ENCODE data around the gene TET2.

The TET2 gene

DNA sequence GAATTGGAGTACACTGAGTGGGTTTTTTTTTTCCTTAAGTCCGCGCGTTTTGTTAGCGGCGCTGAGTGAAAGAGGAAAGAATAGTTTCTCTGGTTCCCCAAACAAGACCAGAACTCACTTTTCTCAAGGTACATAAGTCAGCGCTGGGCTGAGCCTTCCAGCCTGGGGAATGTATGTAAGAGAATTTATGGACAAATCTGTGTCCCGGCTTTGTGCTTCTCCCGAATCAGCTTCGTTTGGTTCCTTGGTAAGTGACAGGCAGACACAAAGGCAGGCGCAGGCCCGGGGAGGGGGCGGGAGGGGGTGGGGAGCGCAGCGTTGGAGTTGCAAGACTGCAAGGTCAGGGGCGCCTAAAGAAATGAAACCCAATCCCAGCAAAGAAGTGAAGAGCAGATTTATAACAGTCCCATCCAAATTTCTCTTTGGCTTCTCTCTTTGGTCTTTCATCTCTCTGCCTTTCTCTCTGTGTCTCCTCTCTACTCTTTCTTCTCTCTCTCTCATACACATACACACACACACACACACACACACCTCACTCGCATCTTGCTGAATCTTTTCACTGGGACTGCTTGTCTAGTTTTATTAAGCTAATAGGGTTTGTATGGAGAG, 981 bp downstream of the TET2 start:
- 4% methylated on average over 8 of the region's 16 CpGs for WGBS
- H2AK5ac ChIP-seq (ENCODE audit: low read length, severe bottlenecking): peak overlapping the region; percentile 69
- H3K4me1 ChIP-seq (ENCODE audit: control insufficient read depth, insufficient read depth, low read depth, low read length): peaks cover 5% of the 10 kb centered on the region

DNA sequence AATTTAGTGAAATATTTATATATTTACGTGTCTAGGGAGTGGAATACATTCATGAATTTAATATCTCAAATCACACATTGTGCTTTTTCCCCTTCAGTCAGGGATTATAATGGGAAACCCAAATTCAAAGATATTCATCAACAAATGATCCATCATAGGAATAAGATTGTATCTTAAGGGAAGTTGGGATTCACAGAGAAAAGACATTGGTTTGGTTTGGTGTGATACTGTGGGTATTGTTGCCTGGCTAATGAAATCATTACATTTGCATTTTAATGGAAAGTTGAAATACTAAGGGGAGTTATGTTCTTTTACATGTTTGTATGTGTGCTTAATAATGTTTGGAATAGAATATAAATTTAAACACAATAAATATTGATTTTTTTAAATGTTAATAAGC, 1.7 kb downstream of the TET2 start:
- H4K8ac ChIP-seq (ENCODE audit: low read length): no peak overlapping the region
- H3K27me3 ChIP-seq (ENCODE audit: control insufficient read depth in 1 of 2, insufficient read depth in 1 of 2, low read length in 2 of 2): no peaks in the 10 kb centered on the region
- H2AFZ ChIP-seq (ENCODE audit: low read depth, low read length): no peak overlapping the region
- H3K36me3 ChIP-seq (ENCODE audit: control insufficient read depth in 1 of 2, insufficient read depth in 2 of 2, low read depth in 1 of 2, low read length in 2 of 2): no peaks in the 10 kb centered on the region
- H3K4me3 ChIP-seq (ENCODE audit: insufficient read depth in 1 of 2, low read depth in 1 of 2, low read length in 2 of 2): peak overlapping the region in 1 of 2 experiments; percentile 95
- H2BK15ac ChIP-seq (ENCODE audit: low read depth, poor library complexity, severe bottlenecking): no peak overlapping the region
- no peak overlapping the region for H3K27ac ChIP-seq (ENCODE audit: low read length, poor library complexity, severe bottlenecking)
- H3K4me1 ChIP-seq (ENCODE audit: control insufficient read depth, insufficient read depth, low read depth, low read length): peaks cover 5% of the 10 kb centered on the region
- no peaks in the 10 kb centered on the region for H3K9me3 ChIP-seq (ENCODE audit: control insufficient read depth, low read length)
- peak overlapping the region; percentile 97 for H3K9ac ChIP-seq (ENCODE audit: low read length)
- WGBS: no CpG with 5 or more reads among the region's 1 CpG
- no peak overlapping the region for H3K4ac ChIP-seq (ENCODE audit: low read depth in 1 of 2, low read length in 2 of 2)
- no peak overlapping the region for H2AK5ac ChIP-seq (ENCODE audit: low read length, severe bottlenecking)
- no peak overlapping the region for H3K14ac ChIP-seq (ENCODE audit: low read length in 2 of 2)
- H3K79me1 ChIP-seq (replicated peaks; ENCODE audit: low read length, poor library complexity, severe bottlenecking): peaks cover 2% of the 10 kb centered on the region
- H2BK120ac ChIP-seq (ENCODE audit: low read depth, low read length): no peak overlapping the region
- no peak for DNase-seq
- no peak overlapping the region for H4K91ac ChIP-seq (ENCODE audit: low read length)
- H3K23ac ChIP-seq (ENCODE audit: low read length in 2 of 2): no peak overlapping the region
- no peak overlapping the region for H2BK12ac ChIP-seq (ENCODE audit: low read length in 2 of 2)
- no peak overlapping the region for H3K4me2 ChIP-seq (ENCODE audit: low read length, poor library complexity, severe bottlenecking)
- no peak overlapping the region for H2BK5ac ChIP-seq (ENCODE audit: low read depth, low read length, poor library complexity, severe bottlenecking)
- no peak overlapping the region for H3K18ac ChIP-seq (ENCODE audit: low read depth in 1 of 2, low read length in 2 of 2)

More for the DNA sequence above, 981 bp downstream of the TET2 start:
- H3K79me1 ChIP-seq (replicated peaks; ENCODE audit: low read length, poor library complexity, severe bottlenecking): peaks cover 2% of the 10 kb centered on the region
- H2BK15ac ChIP-seq (ENCODE audit: low read depth, poor library complexity, severe bottlenecking): peak overlapping the region; percentile 23
- H3K36me3 ChIP-seq (ENCODE audit: control insufficient read depth in 1 of 2, insufficient read depth in 2 of 2, low read depth in 1 of 2, low read length in 2 of 2): no peaks in the 10 kb centered on the region
- no peak overlapping the region for H2BK5ac ChIP-seq (ENCODE audit: low read depth, low read length, poor library complexity, severe bottlenecking)
- peak overlapping the region; percentile 40 to 95 for H3K4me3 ChIP-seq (ENCODE audit: insufficient read depth in 1 of 2, low read depth in 1 of 2, low read length in 2 of 2)
- H3K18ac ChIP-seq (ENCODE audit: low read depth in 1 of 2, low read length in 2 of 2): peak overlapping the region; percentile 57 to 96
- no peak overlapping the region for H3K14ac ChIP-seq (ENCODE audit: low read length in 2 of 2)
- peak overlapping the region; percentile 47 for H3K27ac ChIP-seq (ENCODE audit: low read length, poor library complexity, severe bottlenecking)
- peak overlapping the region; percentile 97 for H3K9ac ChIP-seq (ENCODE audit: low read length)
- H2BK12ac ChIP-seq (ENCODE audit: low read length in 2 of 2): no peak overlapping the region
- H3K9me3 ChIP-seq (ENCODE audit: control insufficient read depth, low read length): no peaks in the 10 kb centered on the region
- no peak overlapping the region for H4K8ac ChIP-seq (ENCODE audit: low read length)
- H2AFZ ChIP-seq (ENCODE audit: low read depth, low read length): peak overlapping the region; percentile 30
- peak; percentile 67 for DNase-seq
- peak overlapping the region in 1 of 2 experiments; percentile 98 for H3K4ac ChIP-seq (ENCODE audit: low read depth in 1 of 2, low read length in 2 of 2)
- no peak overlapping the region for H2BK120ac ChIP-seq (ENCODE audit: low read depth, low read length)
- H4K91ac ChIP-seq (ENCODE audit: low read length): no peak overlapping the region
- peak overlapping the region; percentile 99 for H3K4me2 ChIP-seq (ENCODE audit: low read length, poor library complexity, severe bottlenecking)
- no peaks in the 10 kb centered on the region for H3K27me3 ChIP-seq (ENCODE audit: control insufficient read depth in 1 of 2, insufficient read depth in 1 of 2, low read length in 2 of 2)
- H3K23ac ChIP-seq (ENCODE audit: low read length in 2 of 2): no peak overlapping the region

DNA sequence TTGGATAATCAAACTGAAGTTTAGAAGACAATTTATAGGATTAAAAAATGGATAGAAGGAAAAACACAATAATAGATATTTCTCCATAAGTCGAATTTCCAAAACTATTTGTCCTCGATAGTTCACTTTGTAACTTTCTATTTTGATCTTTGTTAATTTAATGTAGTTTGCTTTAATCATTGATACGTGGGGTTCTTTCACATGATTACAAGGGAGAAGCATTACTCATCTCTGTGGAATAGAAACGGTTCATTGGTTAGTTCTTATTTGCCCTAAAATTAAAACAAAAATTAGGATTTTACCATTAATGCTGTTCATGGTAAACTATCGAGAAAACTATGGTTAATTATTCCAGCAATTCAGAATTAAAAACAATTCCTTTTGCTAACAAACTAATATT, 2.1 kb downstream of the TET2 start:
- Histone ChIP-seq H3K9me3 (ENCODE audit: control insufficient read depth, low read length) (no peaks in the 10 kb centered on the region), H2BK120ac (ENCODE audit: low read depth, low read length) (no peak overlapping the region), H4K91ac (ENCODE audit: low read length) (no peak overlapping the region), H3K23ac (ENCODE audit: low read length in 2 of 2) (no peak overlapping the region), H2BK5ac (ENCODE audit: low read depth, low read length, poor library complexity, severe bottlenecking) (no peak overlapping the region), H4K8ac (ENCODE audit: low read length) (no peak overlapping the region), H3K36me3 (ENCODE audit: control insufficient read depth in 1 of 2, insufficient read depth in 2 of 2, low read depth in 1 of 2, low read length in 2 of 2) (no peaks in the 10 kb centered on the region), H3K79me1 (replicated peaks; ENCODE audit: low read length, poor library complexity, severe bottlenecking) (peaks cover 2% of the 10 kb centered on the region), H3K9ac (ENCODE audit: low read length) (peak overlapping the region; percentile 97), H3K4ac (ENCODE audit: low read depth in 1 of 2, low read length in 2 of 2) (no peak overlapping the region), H2AK5ac (ENCODE audit: low read length, severe bottlenecking) (no peak overlapping the region), H3K14ac (ENCODE audit: low read length in 2 of 2) (no peak overlapping the region), H3K27ac (ENCODE audit: low read length, poor library complexity, severe bottlenecking) (no peak overlapping the region), H2AFZ (ENCODE audit: low read depth, low read length) (no peak overlapping the region), H2BK15ac (ENCODE audit: low read depth, poor library complexity, severe bottlenecking) (no peak overlapping the region), H3K4me3 (ENCODE audit: insufficient read depth in 1 of 2, low read depth in 1 of 2, low read length in 2 of 2) (peak overlapping the region in 1 of 2 experiments; percentile 95), H3K4me1 (ENCODE audit: control insufficient read depth, insufficient read depth, low read depth, low read length) (peaks cover 5% of the 10 kb centered on the region), H3K18ac (ENCODE audit: low read depth in 1 of 2, low read length in 2 of 2) (no peak overlapping the region), H2BK12ac (ENCODE audit: low read length in 2 of 2) (no peak overlapping the region), H3K4me2 (ENCODE audit: low read length, poor library complexity, severe bottlenecking) (no peak overlapping the region), H3K27me3 (ENCODE audit: control insufficient read depth in 1 of 2, insufficient read depth in 1 of 2, low read length in 2 of 2) (no peaks in the 10 kb centered on the region)
- no peak for DNase-seq
- WGBS: 100% methylated on average over 1 of the region's 5 CpGs

DNA sequence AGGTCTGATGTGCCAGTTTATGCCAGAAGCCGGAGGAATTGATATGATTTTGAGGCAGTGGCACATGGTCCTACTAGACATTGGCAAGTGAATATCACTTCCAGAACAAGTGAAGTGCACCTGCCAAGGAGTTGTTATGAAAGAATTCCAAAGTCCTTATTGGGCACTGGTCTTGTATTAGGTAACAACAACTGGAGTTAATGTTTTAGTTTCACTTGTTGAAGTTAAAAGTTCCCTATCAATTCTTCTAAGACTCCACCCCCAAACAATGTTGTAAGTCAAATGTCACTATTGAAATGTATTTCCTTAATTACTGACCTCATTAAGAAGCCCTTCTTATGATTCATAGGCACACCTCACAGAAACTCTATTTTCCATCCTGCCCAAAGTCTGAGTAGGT, 3.1 kb downstream of the TET2 start:
- no peak overlapping the region for H3K4me2 ChIP-seq (ENCODE audit: low read length, poor library complexity, severe bottlenecking)
- no peak overlapping the region for H4K8ac ChIP-seq (ENCODE audit: low read length)
- no peak overlapping the region for H2BK12ac ChIP-seq (ENCODE audit: low read length in 2 of 2)
- no peak overlapping the region for H2BK15ac ChIP-seq (ENCODE audit: low read depth, poor library complexity, severe bottlenecking)
- H3K27me3 ChIP-seq (ENCODE audit: control insufficient read depth in 1 of 2, insufficient read depth in 1 of 2, low read length in 2 of 2): no peaks in the 10 kb centered on the region
- no peak for DNase-seq
- 100% methylated on average over 1 of the region's 1 CpG for WGBS
- H3K23ac ChIP-seq (ENCODE audit: low read length in 2 of 2): no peak overlapping the region
- H3K18ac ChIP-seq (ENCODE audit: low read depth in 1 of 2, low read length in 2 of 2): no peak overlapping the region
- H3K4ac ChIP-seq (ENCODE audit: low read depth in 1 of 2, low read length in 2 of 2): no peak overlapping the region
- no peak overlapping the region for H3K4me3 ChIP-seq (ENCODE audit: insufficient read depth in 1 of 2, low read depth in 1 of 2, low read length in 2 of 2)
- H2AK5ac ChIP-seq (ENCODE audit: low read length, severe bottlenecking): no peak overlapping the region
- H2BK120ac ChIP-seq (ENCODE audit: low read depth, low read length): no peak overlapping the region
- peaks cover 6% of the 10 kb centered on the region for H3K79me1 ChIP-seq (replicated peaks; ENCODE audit: low read length, poor library complexity, severe bottlenecking)
- no peak overlapping the region for H3K14ac ChIP-seq (ENCODE audit: low read length in 2 of 2)
- H3K36me3 ChIP-seq (ENCODE audit: control insufficient read depth in 1 of 2, insufficient read depth in 2 of 2, low read depth in 1 of 2, low read length in 2 of 2): no peaks in the 10 kb centered on the region
- no peak overlapping the region for H2AFZ ChIP-seq (ENCODE audit: low read depth, low read length)
- H3K9me3 ChIP-seq (ENCODE audit: control insufficient read depth, low read length): no peaks in the 10 kb centered on the region
- no peak overlapping the region for H4K91ac ChIP-seq (ENCODE audit: low read length)
- H3K4me1 ChIP-seq (ENCODE audit: control insufficient read depth, insufficient read depth, low read depth, low read length): peaks cover 7% of the 10 kb centered on the region
- no peak overlapping the region for H2BK5ac ChIP-seq (ENCODE audit: low read depth, low read length, poor library complexity, severe bottlenecking)
- no peak overlapping the region for H3K9ac ChIP-seq (ENCODE audit: low read length)
- H3K27ac ChIP-seq (ENCODE audit: low read length, poor library complexity, severe bottlenecking): no peak overlapping the region
